Melanocyte of skin (primary cell): ENCODE measurements around the gene SEPTIN14. TPM values are rescaled to one million over a fixed set of nuclear protein-coding genes. Genes with fewer than 3 reads are reported as not detected.

Source experiments
- small RNA-seq, 2 donors: library from RNA; depleted of rRNA; stranded (forward); fragments of <200 nt; gene quantifications; one replicate each; pipeline ENCODE3, GENCODE V24; 2012
- total RNA-seq, 2 donors: library from RNA; depleted of rRNA; stranded (reverse); fragments of >200 nt; gene quantifications; 2 replicates each; pipeline ENCODE4 v1.2.3, GENCODE V29; 2012

The SEPTIN14 gene
- not detected for total RNA-seq

GRCh38 chr7:55862652-55863051, at the start of gene SEPTIN14:
Gene SEPTIN14 (minus strand): TSS chr7:55862752. CDS start chr7:55861996, 756 bp downstream.

Small RNAs within 50 kb of the gene (small RNA-seq; reads per million reads assigned to genes)
- gene AC092647.1: 0 reads per million in 2 donors
- 0 reads per million in 2 donors for gene AC092647.2
- 0 reads per million in 2 donors for gene RNU6-1126P

Other genes with a start within 250 kb of the SEPTIN14 start
- gene ZNF713, start 24.7 kb upstream of the SEPTIN14 start, total RNA-seq: 1 to 10 TPM; 2.0 to 3.1 TPM
- 10 to 100 TPM in 1 of 2 donors, 1 to 10 TPM in 1; 10.0 to 17.0 TPM for gene MRPS17, start 89.1 kb upstream of the SEPTIN14 start, total RNA-seq
- gene NIPSNAP2, start 101.8 kb upstream of the SEPTIN14 start, total RNA-seq: 10 to 100 TPM; 52.3 to 71.6 TPM
- 100 to 1,000 TPM; 153 to 221 TPM for gene PSPH, start 188.7 kb upstream of the SEPTIN14 start, total RNA-seq
- 100 to 1,000 TPM; 241 to 357 TPM for gene CCT6A, start 189.0 kb upstream of the SEPTIN14 start, total RNA-seq
- gene SUMF2, start 201.5 kb upstream of the SEPTIN14 start, total RNA-seq: 100 to 1,000 TPM; 116 to 149 TPM
- gene PHKG1, start 230.2 kb upstream of the SEPTIN14 start, total RNA-seq: under 1 TPM; under 0.01 to 0.33 TPM
- 100 to 1,000 TPM; 368 to 373 TPM for gene CHCHD2, start 243.7 kb upstream of the SEPTIN14 start, total RNA-seq